K562 (cell line): ENCODE measurements around the gene ATP8B4. TPM values are rescaled to one million over a fixed set of nuclear protein-coding genes. Genes with fewer than 3 reads are reported as not detected.

Experiments
- MGA ChIP-seq: fragments of 450-650 bp; IDR thresholded peaks from 2 replicates; pipeline ENCODE4 v1.6.1; 2016; ENCODE audit warnings: mild to moderate bottlenecking, moderate library complexity
- NBN ChIP-seq: fragments of 450-650 bp; IDR thresholded peaks from 2 replicates; pipeline ENCODE4 v1.6.1; 2016; ENCODE audit warnings: low read depth, mild to moderate bottlenecking
- UBTF ChIP-seq, 2 experiments: IDR thresholded peaks; 2 replicates each; pipeline ENCODE4 v1.6.1; 2012; ENCODE audit warnings: improper control_type of control experiment in 2 of 2, low read depth in 2 of 2, low read length in 2 of 2, borderline replicate concordance in 1 of 2
- polyA plus RNA-seq, 8 experiments: library from polyadenylated mRNA; depleted of rRNA in 4 of 8; stranded (reverse) in 5 of 8; unstranded in 3 of 8; fragments of >200 nt; fragmentation: Nextera tagmentation in 2 of 8; fragmentation: Illumina TruSeq in 1 of 8; extraction: Ambion mirVana in 2 of 8; extraction: Trizol in 1 of 8; gene quantifications; 2 replicates each; pipeline versions ENCODE4 v1.2.1 to v1.2.3, GENCODE V29; 2011 to 2014; ENCODE audit warnings: inconsistent platforms in 1 of 8, missing spikeins in 1 of 8
- total RNA-seq, 7 experiments: library from RNA; depleted of rRNA in 6 of 7; stranded (reverse); fragments of >200 nt in 6 of 7; fragmentation: Illumina TruSeq in 2 of 7; extraction: Trizol in 2 of 7; gene quantifications; 2 replicates each; pipeline versions ENCODE4 v1.2.1 to v1.2.3, GENCODE V29; 2011 to 2021; ENCODE audit warnings: low replicate concordance in 1 of 7

Gene ATP8B4
- total and polyA plus RNA-seq, 9 of the 15 experiments (the other 6 are each of a cell fraction or from before 2014, with no cell fraction given): 0.14 to 2.5 (median 0.44) TPM

- TF ChIP-seq UBTF (IDR thresholded peaks at IDR 0.05; ENCODE audit: borderline replicate concordance in 1 of 2, low read depth in 2 of 2, low read length in 2 of 2) (no peak), MGA (no peak), NBN (no peak)
These were observed 12.6 kb downstream of the ATP8B4 start (continued) for GRCh38 chr15:50106457-50106856.
